Superior temporal gyrus (tissue), 1 donor: ENCODE measurements around the gene IGFBP6.

Experiments
- DNase-seq: peaks from one replicate; pipeline ENCODE4 v3.0.0-alpha.2; 2016; ENCODE audit errors: extremely low spot score

IGFBP6 gene

DNA sequence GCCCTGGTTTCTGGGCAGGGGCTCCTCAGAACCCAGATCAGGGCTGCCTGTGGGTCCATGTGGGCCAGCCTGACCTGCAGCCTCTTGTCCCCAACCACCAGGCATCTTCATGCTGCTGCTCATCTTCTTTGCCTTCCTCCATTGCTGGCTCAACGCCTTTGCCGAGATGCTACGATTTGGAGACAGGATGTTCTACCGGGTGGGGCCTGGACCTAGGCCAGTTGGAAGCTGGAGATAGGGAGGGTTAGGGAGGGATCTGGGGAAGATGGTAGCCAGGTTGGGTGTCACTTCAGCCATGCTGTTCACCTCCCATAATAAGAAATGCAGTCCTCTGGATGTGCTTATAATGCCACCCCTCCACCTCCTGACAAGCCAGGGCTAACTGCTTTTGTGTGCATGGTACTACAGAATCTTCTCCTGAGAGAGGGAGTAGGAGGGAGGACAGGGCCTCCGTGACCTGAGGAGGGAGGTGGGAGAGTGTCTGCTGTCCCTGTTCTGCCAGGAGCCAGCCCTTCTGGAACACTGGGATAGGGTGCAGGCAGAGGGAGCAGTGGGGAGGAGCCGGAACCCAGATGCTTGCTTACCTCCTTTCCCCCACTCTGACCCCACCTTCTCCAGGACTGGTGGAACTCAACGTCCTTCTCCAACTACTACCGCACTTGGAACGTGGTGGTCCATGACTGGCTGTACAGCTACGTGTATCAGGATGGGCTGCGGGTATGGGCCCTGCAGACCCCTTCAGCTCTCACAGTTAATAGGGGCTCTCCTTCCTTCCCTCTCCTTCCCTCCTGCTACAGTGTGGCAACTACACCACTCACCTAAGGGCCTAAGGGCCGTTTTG is 23.4 kb downstream of the IGFBP6 start:
- DNase-seq: no peak

GRCh38 chr12:53122961-53123468 is 25.5 kb downstream of the IGFBP6 start:
- DNase-seq: no peak

DNA sequence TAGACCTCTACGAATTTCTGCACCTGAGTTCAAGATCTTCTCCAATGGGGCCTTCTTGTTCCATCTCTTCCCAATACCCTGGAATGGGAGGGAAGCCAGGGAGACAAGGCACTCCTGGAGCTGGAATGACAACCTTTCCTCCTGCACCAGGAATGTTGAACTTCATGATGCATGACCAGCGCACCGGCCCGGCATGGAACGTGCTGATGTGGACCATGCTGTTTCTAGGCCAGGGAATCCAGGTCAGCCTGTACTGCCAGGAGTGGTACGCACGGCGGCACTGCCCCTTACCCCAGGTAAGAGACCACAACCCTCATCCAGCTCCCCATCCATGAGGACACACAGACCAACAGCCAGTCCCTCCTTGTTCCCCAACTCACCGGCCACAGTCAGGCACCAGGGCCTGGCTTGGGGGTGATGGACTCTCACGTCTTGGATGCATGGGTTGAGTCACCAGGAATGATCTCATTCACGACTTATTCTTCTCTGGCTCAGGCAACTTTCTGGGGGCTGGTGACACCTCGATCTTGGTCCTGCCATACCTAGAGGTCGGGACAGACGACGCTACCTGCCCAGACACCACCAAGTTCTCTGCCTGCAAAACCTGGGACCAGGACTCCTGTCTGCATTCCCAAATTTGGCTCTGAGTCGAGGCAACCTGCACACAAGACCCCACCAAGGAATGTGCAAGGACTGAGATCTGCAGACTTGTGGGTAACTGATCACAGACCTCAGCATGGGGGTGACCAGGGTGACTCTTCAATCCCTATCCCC is 26.3 kb downstream of the IGFBP6 start:
- DNase-seq: no peak

- no peak for DNase-seq
Measured at GRCh38 chr12:53124352-53124723, 26.9 kb downstream of the IGFBP6 start.

DNA sequence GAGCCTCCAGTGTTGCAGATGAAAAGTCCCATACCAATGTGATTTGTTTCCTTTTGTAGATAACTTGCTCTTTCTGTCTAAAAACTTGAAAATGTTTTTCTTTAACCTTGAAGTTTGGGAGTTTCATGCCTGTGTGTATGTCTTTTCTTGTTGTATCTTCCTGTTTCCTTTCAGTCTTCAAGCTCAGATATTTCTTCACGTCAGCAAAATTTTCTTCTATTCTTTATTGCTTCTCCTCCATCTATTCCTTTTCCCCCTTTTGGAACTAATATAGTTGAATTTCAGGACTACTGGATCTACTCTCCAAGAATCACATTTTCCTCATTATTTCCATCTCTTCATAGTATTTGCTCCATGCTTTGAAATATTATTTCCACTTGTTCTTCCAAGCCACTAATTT is 29.7 kb downstream of the IGFBP6 start:
- DNase-seq: no peak

DNA sequence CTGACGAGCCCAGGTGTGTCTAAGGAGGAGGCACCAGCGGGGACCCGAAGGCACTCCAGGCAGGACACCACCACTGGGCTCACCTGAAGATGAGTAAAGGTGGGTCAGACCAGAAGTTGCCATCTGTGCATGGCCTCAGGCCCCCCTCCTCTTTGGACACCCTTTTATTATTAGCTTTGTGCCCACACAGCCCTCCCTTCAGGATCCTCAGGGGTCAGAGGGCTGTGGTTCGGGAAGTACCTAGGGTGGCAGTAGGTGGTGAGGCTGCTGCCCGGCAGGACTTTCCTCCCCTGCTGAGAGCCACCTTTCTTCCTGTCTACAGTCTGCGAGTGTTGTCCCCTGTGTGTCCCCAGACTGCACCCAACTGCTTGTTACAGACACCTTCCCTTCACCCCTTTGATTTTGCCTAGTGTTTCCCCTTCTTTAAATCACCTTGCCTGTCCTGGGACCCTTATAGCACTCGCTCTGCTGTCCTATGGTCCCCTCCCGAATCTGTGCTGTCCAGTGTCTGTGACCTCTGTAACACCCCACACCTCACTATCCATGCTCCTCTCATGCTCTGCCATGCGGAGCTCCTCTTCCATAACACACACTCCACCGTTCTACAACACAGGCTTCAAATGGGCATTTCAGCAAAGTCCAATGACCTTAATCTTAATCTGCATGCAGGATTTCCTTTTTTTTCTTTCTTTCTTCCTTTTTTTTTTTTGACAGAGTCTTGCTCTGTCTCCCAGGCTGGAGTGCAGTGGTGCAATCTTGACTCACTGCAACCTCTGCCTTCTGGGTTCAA is 31.5 kb downstream of the IGFBP6 start:
- no peak for DNase-seq

GRCh38 chr12:53131844-53132243 is 34.4 kb downstream of the IGFBP6 start:
- DNase-seq: no peak

- no peak for DNase-seq
Measured at GRCh38 chr12:53133722-53134121, 36.3 kb downstream of the IGFBP6 start.

DNA sequence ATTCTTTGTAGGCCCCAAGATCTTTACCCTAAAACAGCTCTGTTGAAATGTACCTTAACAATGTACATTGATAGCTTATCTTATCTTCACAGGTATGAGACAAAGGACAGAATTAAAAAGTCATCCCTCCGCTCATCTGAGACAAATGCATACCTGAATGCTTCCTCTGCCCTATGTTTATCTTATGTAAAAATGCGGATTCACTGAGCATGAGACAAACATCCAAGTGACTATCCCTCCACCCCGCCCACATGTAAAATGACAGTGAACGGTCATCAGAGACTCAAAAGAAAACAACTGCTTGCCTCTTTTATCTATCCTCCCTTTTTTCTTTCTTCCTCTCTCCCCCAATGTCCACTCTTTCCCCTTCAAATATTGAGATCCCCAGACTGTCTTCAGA is 45.9 kb downstream of the IGFBP6 start:
- DNase-seq: no peak

- no peak for DNase-seq
Measured at GRCh38 chr12:53145383-53146260, 48.2 kb downstream of the IGFBP6 start.

- DNase-seq: no peak
Measured at GRCh38 chr12:53147181-53147580, 49.7 kb downstream of the IGFBP6 start.

- no peak for DNase-seq
Measured at GRCh38 chr12:53147653-53148052, 50.2 kb downstream of the IGFBP6 start.

DNA sequence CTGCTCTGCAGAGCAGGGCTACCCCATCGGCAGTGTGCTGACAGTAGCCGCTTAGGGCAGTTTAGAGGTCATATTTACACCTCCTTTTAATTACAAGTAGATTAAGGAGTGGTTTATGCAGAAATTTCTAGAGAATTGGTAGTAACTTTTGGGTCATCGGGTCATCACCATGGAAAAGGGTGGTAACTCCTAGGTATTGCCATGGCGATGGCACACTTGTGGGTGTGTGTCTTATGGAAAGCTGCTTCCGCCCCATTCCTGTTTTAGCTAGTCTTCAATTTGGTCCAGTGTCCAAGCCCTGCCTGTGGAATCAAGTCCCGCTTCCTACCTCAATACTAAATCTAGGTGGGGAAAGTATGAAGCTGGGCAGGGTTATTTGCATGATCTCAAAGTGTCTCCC is 53.6 kb downstream of the IGFBP6 start:
- DNase-seq: no peak
